ENCODE measurements around the gene SLAIN1. TPM values are rescaled to one million over a fixed set of nuclear protein-coding genes. Genes with fewer than 3 reads are reported as not detected.
A peak's percentile ranks its signal among the peaks of the same experiment; 100 is the strongest.
"Not testable (repeated sequence)": the region's sequence is repeated elsewhere in the genome, so short reads cannot be mapped to it uniquely, and the experiment has no call there.

Gene SLAIN1
- 1 to 10 TPM; 1.3 to 2.3 TPM for polyA plus RNA-seq

DNA sequence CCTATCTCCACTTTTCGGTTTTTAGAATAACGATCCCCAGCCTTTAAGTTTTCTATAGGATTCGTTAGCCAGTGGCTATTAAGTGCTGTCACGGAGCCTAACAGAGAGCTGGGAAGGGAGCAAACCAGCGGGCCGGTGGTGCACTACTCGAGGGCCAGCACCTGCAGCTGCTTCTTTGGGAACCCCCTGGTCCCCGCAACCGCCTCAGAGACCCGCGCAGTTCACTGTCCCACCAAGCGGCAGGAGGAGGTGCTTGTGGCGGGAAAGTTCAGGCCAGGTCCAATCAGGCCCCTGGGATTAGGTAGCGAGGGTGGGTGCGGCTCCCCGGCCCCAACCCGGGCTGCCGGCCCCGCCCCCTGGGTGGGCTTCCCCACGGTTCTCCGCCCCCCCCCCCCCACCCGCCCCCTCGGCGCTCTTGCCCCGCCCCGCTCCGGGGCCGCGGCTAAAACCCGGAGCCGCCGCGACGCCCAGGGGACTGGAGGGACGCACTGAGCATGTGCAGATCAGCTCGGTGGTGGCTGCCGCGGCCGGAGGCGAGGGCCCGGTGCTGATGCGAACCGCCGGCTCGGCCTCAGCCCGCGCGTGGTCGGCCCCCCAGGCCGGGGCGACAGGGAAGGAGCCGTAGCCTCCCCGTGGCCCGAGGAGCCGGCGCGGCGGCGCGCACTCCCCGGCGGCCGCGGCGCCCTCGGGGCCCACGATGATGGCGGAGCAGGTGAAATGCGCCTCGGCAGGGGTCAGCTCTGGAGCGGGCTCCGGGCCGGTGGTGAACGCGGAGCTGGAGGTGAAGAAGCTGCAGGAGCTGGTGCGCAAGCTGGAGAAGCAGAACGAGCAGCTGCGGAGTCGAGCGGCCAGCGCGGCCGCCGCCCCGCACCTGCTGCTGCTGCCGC is at the start of gene SLAIN1:
Gene SLAIN1 (plus strand): TSS at position 471 of the 887 bp plus-strand sequence. CDS start 227 bp downstream, at position 698.
- H3K36me3 ChIP-seq (ENCODE audit: control insufficient read depth in 2 of 2, insufficient read depth in 2 of 2, low read length in 1 of 2): no peaks in the 10 kb centered on the region
- no peaks in the 10 kb centered on the region for H3K27me3 ChIP-seq (ENCODE audit: control insufficient read depth in 1 of 2, insufficient read depth in 2 of 2, low read length in 2 of 2)
- 0% methylated on average over 52 to 86 of the region's 86 CpGs for WGBS, 2 donors
- no peaks in the 10 kb centered on the region for H3K9me3 ChIP-seq (ENCODE audit: control insufficient read depth in 2 of 2, insufficient read depth in 1 of 2, low read depth in 1 of 2, low read length in 1 of 2)
- H3K4me3 ChIP-seq (ENCODE audit: low read depth in 1 of 2, low read length in 2 of 2): peak within 1 kb of the TSS; percentile 71 to 78
- H3K4me1 ChIP-seq (ENCODE audit: control insufficient read depth in 2 of 2, insufficient read depth in 2 of 2, low read length in 1 of 2): peaks cover 0 to 2% of the 10 kb centered on the region in 2 donors
- peak within 1 kb of the TSS; percentile 3 to 48 for H3K27ac ChIP-seq (ENCODE audit: low read depth in 2 of 2, low read length in 1 of 2)

- Histone ChIP-seq H3K36me3 (ENCODE audit: control insufficient read depth in 2 of 2, insufficient read depth in 2 of 2, low read length in 1 of 2) (no peaks in the 10 kb centered on the region), H3K4me1 (ENCODE audit: control insufficient read depth in 2 of 2, insufficient read depth in 2 of 2, low read length in 1 of 2) (no peaks in the 10 kb centered on the region), H3K4me3 (ENCODE audit: low read depth in 1 of 2, low read length in 2 of 2) (no peak overlapping the region), H3K27me3 (ENCODE audit: control insufficient read depth in 1 of 2, insufficient read depth in 2 of 2, low read length in 2 of 2) (no peaks in the 10 kb centered on the region), H3K9me3 (ENCODE audit: control insufficient read depth in 2 of 2, insufficient read depth in 1 of 2, low read depth in 1 of 2, low read length in 1 of 2) (no peaks in the 10 kb centered on the region), H3K27ac (ENCODE audit: low read depth in 2 of 2, low read length in 1 of 2) (no peak overlapping the region)
These were observed 47.1 kb upstream of the SLAIN1 start for GRCh38 chr13:77650409-77650808.

DNA sequence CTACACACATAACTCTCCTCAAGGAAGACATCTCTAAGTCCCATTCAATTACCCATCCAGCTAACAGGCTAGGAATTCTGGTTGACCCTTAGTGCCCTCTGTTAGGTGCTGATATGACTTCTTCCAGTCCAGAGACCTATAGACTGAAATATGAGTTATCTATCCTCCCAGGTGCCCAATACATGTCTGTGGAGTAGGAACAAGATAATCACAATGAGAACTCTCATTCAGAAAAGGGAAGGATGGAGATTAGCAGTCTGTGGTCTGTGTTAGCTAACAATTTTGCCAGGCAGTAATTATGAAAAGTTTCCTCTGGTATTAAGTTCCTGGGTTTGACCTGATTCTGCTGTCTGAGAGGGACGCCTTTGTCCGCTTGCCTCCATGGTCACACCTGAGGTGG is 44.2 kb upstream of the SLAIN1 start:
- Histone ChIP-seq H3K36me3 (ENCODE audit: control insufficient read depth in 2 of 2, insufficient read depth in 2 of 2, low read length in 1 of 2) (no peaks in the 10 kb centered on the region), H3K9me3 (ENCODE audit: control insufficient read depth in 2 of 2, insufficient read depth in 1 of 2, low read depth in 1 of 2, low read length in 1 of 2) (no peaks in the 10 kb centered on the region), H3K4me1 (ENCODE audit: control insufficient read depth in 2 of 2, insufficient read depth in 2 of 2, low read length in 1 of 2) (no peaks in the 10 kb centered on the region), H3K27ac (ENCODE audit: low read depth in 2 of 2, low read length in 1 of 2) (no peak overlapping the region), H3K4me3 (ENCODE audit: low read depth in 1 of 2, low read length in 2 of 2) (no peak overlapping the region), H3K27me3 (ENCODE audit: control insufficient read depth in 1 of 2, insufficient read depth in 2 of 2, low read length in 2 of 2) (no peaks in the 10 kb centered on the region)
- 84 to 89% methylated on average over 2 of the region's 2 CpGs for WGBS, 2 donors

DNA sequence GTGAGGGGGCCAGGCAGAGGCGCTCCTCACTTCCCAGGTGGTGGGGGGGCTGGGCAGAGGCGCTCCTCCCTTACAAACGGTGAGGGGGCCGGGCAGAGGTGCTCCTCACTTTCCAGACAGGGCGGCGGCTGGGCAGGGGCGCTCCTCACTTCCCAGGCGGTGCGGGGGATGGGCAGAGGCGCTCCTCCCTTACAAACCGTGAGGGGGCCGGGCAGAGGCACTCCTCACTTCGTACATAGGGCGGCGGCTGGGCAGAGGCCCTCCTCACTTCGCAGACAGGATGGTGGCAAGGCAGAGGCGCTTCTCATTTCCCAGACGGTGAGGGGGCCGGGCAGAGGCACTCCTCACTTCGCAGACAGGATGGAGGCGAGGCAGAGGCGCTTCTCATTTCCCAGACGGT is 37.5 kb upstream of the SLAIN1 start:
- H3K36me3 ChIP-seq (ENCODE audit: control insufficient read depth in 2 of 2, insufficient read depth in 2 of 2, low read length in 1 of 2); H3K27me3 ChIP-seq (ENCODE audit: control insufficient read depth in 1 of 2, insufficient read depth in 2 of 2, low read length in 2 of 2); H3K27ac ChIP-seq (ENCODE audit: low read depth in 2 of 2, low read length in 1 of 2); H3K9me3 ChIP-seq (ENCODE audit: control insufficient read depth in 2 of 2, insufficient read depth in 1 of 2, low read depth in 1 of 2, low read length in 1 of 2); H3K4me3 ChIP-seq (ENCODE audit: low read depth in 1 of 2, low read length in 2 of 2); H3K4me1 ChIP-seq (ENCODE audit: control insufficient read depth in 2 of 2, insufficient read depth in 2 of 2, low read length in 1 of 2): not testable (repeated sequence)
- WGBS, 2 donors: 93 to 94% methylated on average over 23 of the region's 23 CpGs

GRCh38 chr13:77660841-77661250 is 36.6 kb upstream of the SLAIN1 start:
- Histone ChIP-seq H3K27me3 (ENCODE audit: control insufficient read depth in 1 of 2, insufficient read depth in 2 of 2, low read length in 2 of 2) (no peaks in the 10 kb centered on the region), H3K27ac (ENCODE audit: low read depth in 2 of 2, low read length in 1 of 2) (no peak overlapping the region), H3K36me3 (ENCODE audit: control insufficient read depth in 2 of 2, insufficient read depth in 2 of 2, low read length in 1 of 2) (no peaks in the 10 kb centered on the region), H3K4me1 (ENCODE audit: control insufficient read depth in 2 of 2, insufficient read depth in 2 of 2, low read length in 1 of 2) (no peaks in the 10 kb centered on the region), H3K9me3 (ENCODE audit: control insufficient read depth in 2 of 2, insufficient read depth in 1 of 2, low read depth in 1 of 2, low read length in 1 of 2) (peaks cover 0 to 2% of the 10 kb centered on the region in 2 donors), H3K4me3 (ENCODE audit: low read depth in 1 of 2, low read length in 2 of 2) (no peak overlapping the region)
- 84 to 90% methylated on average over 15 of the region's 15 CpGs for WGBS, 2 donors

- H3K4me1 ChIP-seq (ENCODE audit: control insufficient read depth in 2 of 2, insufficient read depth in 2 of 2, low read length in 1 of 2); H3K4me3 ChIP-seq (ENCODE audit: low read depth in 1 of 2, low read length in 2 of 2); H3K9me3 ChIP-seq (ENCODE audit: control insufficient read depth in 2 of 2, insufficient read depth in 1 of 2, low read depth in 1 of 2, low read length in 1 of 2); H3K27me3 ChIP-seq (ENCODE audit: control insufficient read depth in 1 of 2, insufficient read depth in 2 of 2, low read length in 2 of 2); H3K27ac ChIP-seq (ENCODE audit: low read depth in 2 of 2, low read length in 1 of 2); H3K36me3 ChIP-seq (ENCODE audit: control insufficient read depth in 2 of 2, insufficient read depth in 2 of 2, low read length in 1 of 2): not testable (repeated sequence)
- WGBS, 2 donors: 89 to 92% methylated on average over 16 of the region's 16 CpGs
These were observed 35.2 kb upstream of the SLAIN1 start for GRCh38 chr13:77662301-77662700.

DNA sequence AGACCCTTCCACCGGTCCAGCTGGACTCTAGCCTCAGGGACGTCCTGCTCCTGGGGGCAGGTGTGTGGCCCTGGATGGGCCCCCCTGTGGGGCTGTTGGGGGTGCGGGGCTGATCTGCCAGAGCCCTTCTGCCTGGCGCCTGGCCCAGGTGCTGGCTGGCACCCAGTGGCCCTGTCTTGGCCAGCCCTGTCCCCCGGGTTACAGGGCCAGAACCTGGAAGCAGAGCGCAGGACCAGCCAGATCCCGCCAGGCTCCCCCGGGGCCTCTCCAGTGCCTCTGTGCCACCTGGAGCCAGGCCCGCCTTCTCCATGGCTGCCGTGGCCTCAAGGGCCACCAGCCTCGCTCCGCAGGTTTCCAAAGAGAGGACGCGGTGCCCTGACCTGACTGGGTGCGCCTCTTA is 34.7 kb upstream of the SLAIN1 start:
- WGBS, 2 donors: 93 to 94% methylated on average over 10 to 14 of the region's 15 CpGs
- not testable (repeated sequence) for H3K27ac ChIP-seq (ENCODE audit: low read depth in 2 of 2, low read length in 1 of 2); H3K9me3 ChIP-seq (ENCODE audit: control insufficient read depth in 2 of 2, insufficient read depth in 1 of 2, low read depth in 1 of 2, low read length in 1 of 2); H3K4me3 ChIP-seq (ENCODE audit: low read depth in 1 of 2, low read length in 2 of 2); H3K27me3 ChIP-seq (ENCODE audit: control insufficient read depth in 1 of 2, insufficient read depth in 2 of 2, low read length in 2 of 2); H3K36me3 ChIP-seq (ENCODE audit: control insufficient read depth in 2 of 2, insufficient read depth in 2 of 2, low read length in 1 of 2); H3K4me1 ChIP-seq (ENCODE audit: control insufficient read depth in 2 of 2, insufficient read depth in 2 of 2, low read length in 1 of 2)

GRCh38 chr13:77674852-77675251 is 22.6 kb upstream of the SLAIN1 start:
- H3K9me3 ChIP-seq (ENCODE audit: control insufficient read depth in 2 of 2, insufficient read depth in 1 of 2, low read depth in 1 of 2, low read length in 1 of 2): no peaks in the 10 kb centered on the region
- H3K4me3 ChIP-seq (ENCODE audit: low read depth in 1 of 2, low read length in 2 of 2): no peak overlapping the region
- no peaks in the 10 kb centered on the region for H3K36me3 ChIP-seq (ENCODE audit: control insufficient read depth in 2 of 2, insufficient read depth in 2 of 2, low read length in 1 of 2)
- no peak overlapping the region for H3K27ac ChIP-seq (ENCODE audit: low read depth in 2 of 2, low read length in 1 of 2)
- no peaks in the 10 kb centered on the region for H3K27me3 ChIP-seq (ENCODE audit: control insufficient read depth in 1 of 2, insufficient read depth in 2 of 2, low read length in 2 of 2)
- H3K4me1 ChIP-seq (ENCODE audit: control insufficient read depth in 2 of 2, insufficient read depth in 2 of 2, low read length in 1 of 2): no peaks in the 10 kb centered on the region

GRCh38 chr13:77678691-77679235 is 18.7 kb upstream of the SLAIN1 start:
- Histone ChIP-seq H3K36me3 (ENCODE audit: control insufficient read depth in 2 of 2, insufficient read depth in 2 of 2, low read length in 1 of 2) (no peaks in the 10 kb centered on the region), H3K4me1 (ENCODE audit: control insufficient read depth in 2 of 2, insufficient read depth in 2 of 2, low read length in 1 of 2) (no peaks in the 10 kb centered on the region), H3K27me3 (ENCODE audit: control insufficient read depth in 1 of 2, insufficient read depth in 2 of 2, low read length in 2 of 2) (no peaks in the 10 kb centered on the region), H3K9me3 (ENCODE audit: control insufficient read depth in 2 of 2, insufficient read depth in 1 of 2, low read depth in 1 of 2, low read length in 1 of 2) (no peaks in the 10 kb centered on the region), H3K27ac (ENCODE audit: low read depth in 2 of 2, low read length in 1 of 2) (no peak overlapping the region), H3K4me3 (ENCODE audit: low read depth in 1 of 2, low read length in 2 of 2) (no peak overlapping the region)
- 58 to 72% methylated on average over 5 of the region's 5 CpGs for WGBS, 2 donors

DNA sequence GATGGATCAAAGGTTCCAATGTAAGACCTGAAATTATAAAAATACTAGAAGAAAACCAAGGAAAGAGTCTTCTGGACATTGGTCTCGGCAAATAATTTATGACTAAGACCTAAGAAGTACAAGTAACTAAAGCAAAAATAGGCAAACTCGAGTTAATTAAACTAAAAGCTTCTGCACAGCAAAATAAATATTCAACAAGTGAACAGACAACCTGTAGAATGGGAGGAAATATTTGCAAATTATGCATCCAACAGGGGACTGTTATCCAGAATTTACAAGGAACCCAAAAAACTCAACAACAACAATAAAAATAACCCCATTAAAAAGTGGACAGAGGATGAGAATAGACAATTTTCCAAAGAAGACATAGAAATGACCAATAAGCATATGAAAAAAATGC is 9.7 kb upstream of the SLAIN1 start:
- H3K4me3 ChIP-seq (ENCODE audit: low read depth in 1 of 2, low read length in 2 of 2): no peak overlapping the region
- 79 to 80% methylated on average over 2 of the region's 2 CpGs for WGBS, 2 donors
- no peak overlapping the region for H3K27ac ChIP-seq (ENCODE audit: low read depth in 2 of 2, low read length in 1 of 2)
- H3K36me3 ChIP-seq (ENCODE audit: control insufficient read depth in 2 of 2, insufficient read depth in 2 of 2, low read length in 1 of 2): no peaks in the 10 kb centered on the region
- H3K27me3 ChIP-seq (ENCODE audit: control insufficient read depth in 1 of 2, insufficient read depth in 2 of 2, low read length in 2 of 2): no peaks in the 10 kb centered on the region
- no peaks in the 10 kb centered on the region for H3K9me3 ChIP-seq (ENCODE audit: control insufficient read depth in 2 of 2, insufficient read depth in 1 of 2, low read depth in 1 of 2, low read length in 1 of 2)
- H3K4me1 ChIP-seq (ENCODE audit: control insufficient read depth in 2 of 2, insufficient read depth in 2 of 2, low read length in 1 of 2): no peaks in the 10 kb centered on the region

Data from esophagus (tissue), 2 donors.